Central memory CD8-positive, alpha-beta T cell (primary cell): ENCODE data around the gene ACTG1.

ENCODE experiments used
- ATAC-seq: fragments of 150-1000 bp; cut with Tn5 transposase; replicated peaks from 2 replicates; pipeline ENCODE4 v1.10.0; 2022; ENCODE audit warnings: mild to moderate bottlenecking, moderate FRiP score, moderate number of reproducible peaks; ENCODE audit not compliant: poor library complexity, severe bottlenecking; ENCODE audit errors: extremely low read depth
- DNase-seq, 2 donors: peaks; one replicate each; pipeline ENCODE4 v3.0.0; 2021; ENCODE audit warnings: low spot score in 2 of 2
- H3K27ac Mint-ChIP-seq: one replicate; pipeline ENCODE4 v1.8.0; 2022; ENCODE audit warnings: low read depth, mild to moderate bottlenecking, moderate library complexity, mixed read lengths
- H3K27me3 Mint-ChIP-seq: one replicate; pipeline ENCODE4 v1.8.0; 2022; ENCODE audit warnings: mixed read lengths
- H3K36me3 Mint-ChIP-seq: one replicate; pipeline ENCODE4 v1.8.0; 2022; ENCODE audit warnings: mild to moderate bottlenecking, moderate library complexity, mixed read lengths; ENCODE audit not compliant: insufficient read depth
- H3K4me1 Mint-ChIP-seq: one replicate; pipeline ENCODE4 v1.8.0; 2022; ENCODE audit warnings: mixed read lengths
- H3K4me3 Mint-ChIP-seq: one replicate; pipeline ENCODE4 v1.8.0; 2022; ENCODE audit warnings: mild to moderate bottlenecking, moderate library complexity, mixed read lengths
- H3K9me3 Mint-ChIP-seq: one replicate; pipeline ENCODE4 v1.8.0; 2022; ENCODE audit warnings: mixed read lengths

ACTG1 gene

DNA sequence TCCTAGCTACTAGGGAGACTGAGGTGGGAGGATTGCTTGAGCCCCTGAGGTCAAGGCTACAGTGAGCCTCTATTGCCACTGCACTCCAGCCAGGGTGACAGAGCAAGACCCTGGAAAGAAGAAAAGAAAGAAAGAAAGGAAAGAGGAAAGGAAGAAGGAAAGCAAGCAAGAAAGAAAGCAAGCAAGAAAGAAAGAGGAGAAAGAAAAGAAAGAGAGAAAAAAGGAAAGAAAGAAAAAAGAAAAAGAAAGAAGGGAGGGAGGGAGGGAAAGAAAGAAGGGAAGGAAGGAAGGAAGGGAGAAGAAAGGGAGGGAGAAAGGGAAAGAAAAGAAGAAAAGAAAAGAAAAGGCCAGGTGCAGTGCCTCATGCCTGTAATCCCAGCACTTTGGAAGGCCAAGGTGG, 9.0 kb downstream of the ACTG1 start:
- Mint-ChIP-seq H3K27me3 (no peaks in the 10 kb centered on the region), H3K4me3 (no peak overlapping the region), H3K27ac (no peak overlapping the region), H3K9me3 (no peaks in the 10 kb centered on the region), H3K4me1 (peaks cover 12% of the 10 kb centered on the region), H3K36me3 (peaks cover 4% of the 10 kb centered on the region)
- ATAC-seq (no peak), DNase-seq (no peak)

DNA sequence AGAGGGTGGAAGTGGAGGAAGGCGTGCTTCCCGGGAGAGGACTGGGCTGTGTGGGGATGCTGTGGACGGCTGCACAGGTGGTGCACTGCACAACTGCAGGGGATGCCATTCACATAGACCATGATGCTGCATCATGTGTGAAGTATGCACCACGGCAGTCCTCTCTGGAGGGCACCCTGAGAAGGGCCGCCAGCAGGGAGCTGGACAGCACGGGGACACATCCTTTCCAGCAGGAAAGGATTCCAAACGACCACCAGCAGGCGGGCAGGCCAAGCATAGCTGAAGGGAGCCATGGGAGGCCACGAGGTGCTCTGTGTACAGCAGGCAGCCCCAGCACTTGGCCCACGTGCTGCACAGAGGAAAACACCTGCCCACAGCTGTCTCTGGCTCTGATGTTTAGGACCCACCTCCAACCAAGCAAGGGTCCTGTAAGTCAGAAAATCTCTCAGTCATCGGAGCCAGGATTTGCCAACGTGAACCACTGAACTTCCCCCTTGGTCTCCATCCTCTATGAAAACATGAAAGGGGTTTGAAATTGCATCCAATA, 10.1 kb downstream of the ACTG1 start:
- Mint-ChIP-seq H3K36me3 (peaks cover under 1% of the 10 kb centered on the region), H3K4me3 (no peak overlapping the region), H3K4me1 (peaks cover 1% of the 10 kb centered on the region), H3K27me3 (no peaks in the 10 kb centered on the region), H3K27ac (no peak overlapping the region), H3K9me3 (no peaks in the 10 kb centered on the region)
- ATAC-seq = no peak
- DNase-seq = no peak

DNA sequence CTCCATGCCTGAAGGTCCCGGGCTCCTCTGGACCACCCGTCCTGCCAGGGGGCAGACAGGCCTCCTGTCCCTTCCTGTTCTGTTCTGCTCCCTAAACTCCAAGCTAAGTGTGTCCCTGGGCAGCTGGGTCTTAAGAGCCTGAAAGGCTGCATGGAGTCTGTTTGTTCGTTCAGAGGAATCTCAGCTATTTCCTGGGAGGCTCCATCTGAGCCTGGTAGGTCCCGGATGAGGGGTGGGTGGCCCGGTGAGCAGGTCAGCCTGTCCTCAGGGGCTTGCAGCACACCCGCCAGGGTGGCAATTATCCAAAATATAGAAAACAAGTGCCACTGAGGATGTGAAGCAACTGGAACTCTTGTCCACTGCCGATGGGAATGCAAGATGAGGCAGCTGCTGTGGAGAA, 12.6 kb downstream of the ACTG1 start:
- no peak for ATAC-seq
- DNase-seq = no peak
- Mint-ChIP-seq H3K27ac (no peak overlapping the region), H3K4me1 (no peaks in the 10 kb centered on the region), H3K36me3 (no peaks in the 10 kb centered on the region), H3K9me3 (no peaks in the 10 kb centered on the region), H3K27me3 (peaks cover 1% of the 10 kb centered on the region), H3K4me3 (no peak overlapping the region)

DNA sequence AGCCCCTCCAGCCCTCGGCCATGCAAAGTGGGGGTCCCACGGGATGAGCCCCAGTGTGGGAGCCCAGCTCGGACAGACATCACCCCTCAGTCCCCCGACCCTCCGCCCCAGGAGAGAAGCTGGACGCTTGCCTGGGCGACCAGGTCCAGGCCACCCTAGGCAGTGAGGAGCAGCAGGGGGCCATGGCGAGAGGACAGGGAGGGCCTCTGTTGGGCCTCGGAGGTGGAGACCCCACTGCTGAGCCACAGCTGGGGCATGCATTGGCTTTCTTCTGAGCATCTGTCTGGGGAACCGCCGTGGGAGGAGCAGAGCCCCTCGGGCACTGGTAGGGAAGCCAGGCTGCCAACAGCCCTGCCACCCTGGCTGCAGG, 13.0 kb downstream of the ACTG1 start:
- Mint-ChIP-seq H3K4me1 (no peaks in the 10 kb centered on the region), H3K9me3 (no peaks in the 10 kb centered on the region), H3K27ac (no peak overlapping the region), H3K27me3 (peaks cover 6% of the 10 kb centered on the region), H3K36me3 (no peaks in the 10 kb centered on the region), H3K4me3 (no peak overlapping the region)
- DNase-seq (no peak), ATAC-seq (no peak)

DNA sequence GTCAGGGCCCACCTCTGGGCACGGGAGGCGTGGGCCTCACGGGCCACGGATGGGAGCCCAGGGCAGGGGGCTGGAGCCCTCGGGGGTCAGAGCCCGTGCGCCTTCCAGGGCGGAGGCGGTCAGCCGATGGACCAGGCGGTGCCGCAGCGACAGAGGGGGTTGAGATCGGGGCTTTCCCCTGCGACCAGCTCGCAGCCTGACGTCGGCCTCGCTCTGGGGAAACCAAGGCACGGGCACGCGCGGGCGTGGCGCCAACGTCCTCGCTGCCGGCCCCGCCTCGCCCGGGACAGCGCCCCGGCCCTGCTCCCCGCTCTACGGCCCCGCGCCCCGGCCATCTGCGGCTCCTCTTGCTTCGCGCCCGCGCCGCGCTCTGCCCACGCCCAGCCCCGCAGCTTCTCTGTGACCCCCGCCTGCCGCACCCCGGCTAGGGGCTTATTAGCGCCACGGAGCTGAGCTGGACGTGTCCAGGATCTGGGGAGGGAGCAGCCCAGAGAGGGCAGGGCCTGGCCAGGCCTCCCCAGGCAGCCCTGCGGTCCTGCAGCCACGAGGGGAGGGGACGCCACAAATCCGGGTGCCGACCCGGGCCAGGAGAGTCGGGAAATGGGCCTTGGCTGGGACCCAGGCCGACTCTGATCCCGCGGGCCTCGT, 13.5 kb downstream of the ACTG1 start:
- ATAC-seq = no peak
- DNase-seq = no peak
- peaks cover 11% of the 10 kb centered on the region for H3K27me3 Mint-ChIP-seq

DNA sequence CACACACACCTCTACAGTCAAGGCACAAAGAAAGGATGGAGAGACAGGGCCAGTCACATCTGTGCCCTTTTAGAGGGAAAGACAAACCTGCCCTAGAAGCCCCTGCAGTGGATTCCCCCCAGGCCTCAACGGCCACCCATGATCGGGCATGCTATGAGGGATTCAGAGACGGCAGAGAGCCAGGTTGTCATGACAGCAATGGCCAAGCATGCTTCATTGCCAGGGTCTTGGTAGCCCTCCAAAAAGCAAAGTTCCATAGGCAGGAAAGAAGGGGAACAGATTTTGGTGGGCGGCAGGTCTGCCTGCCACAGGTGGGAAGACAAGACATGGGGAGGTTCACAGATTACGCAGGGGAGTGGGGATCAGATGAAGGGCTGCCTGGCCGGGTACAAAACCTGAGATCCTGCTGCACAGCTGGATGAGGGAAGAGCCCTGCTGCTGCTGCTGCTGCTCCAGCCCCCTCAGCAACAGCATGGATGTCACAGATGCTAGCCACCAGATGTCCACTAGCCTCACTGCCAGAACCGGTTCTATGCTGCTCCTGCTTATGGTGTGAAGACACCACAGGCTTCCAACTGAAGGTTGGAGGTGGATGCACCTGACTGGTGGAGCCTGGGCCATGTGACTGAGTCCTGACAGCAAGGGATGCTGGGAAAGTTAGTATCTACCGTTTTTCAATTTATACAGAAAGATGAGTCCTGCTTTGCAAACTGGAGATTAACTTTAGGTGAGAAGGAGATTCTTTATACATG, 17.8 kb downstream of the ACTG1 start:
- DNase-seq (no peak), ATAC-seq (no peak)
- no peaks in the 10 kb centered on the region for H3K9me3 Mint-ChIP-seq
- H3K4me1 Mint-ChIP-seq = no peaks in the 10 kb centered on the region
- H3K27ac Mint-ChIP-seq = no peak overlapping the region
- no peaks in the 10 kb centered on the region for H3K36me3 Mint-ChIP-seq
- peaks cover 45% of the 10 kb centered on the region for H3K27me3 Mint-ChIP-seq
- no peak overlapping the region for H3K4me3 Mint-ChIP-seq

More for the DNA sequence above, 13.5 kb downstream of the ACTG1 start:
- Mint-ChIP-seq H3K4me3 (no peak overlapping the region), H3K36me3 (no peaks in the 10 kb centered on the region), H3K9me3 (no peaks in the 10 kb centered on the region), H3K27ac (no peak overlapping the region), H3K4me1 (no peaks in the 10 kb centered on the region)

DNA sequence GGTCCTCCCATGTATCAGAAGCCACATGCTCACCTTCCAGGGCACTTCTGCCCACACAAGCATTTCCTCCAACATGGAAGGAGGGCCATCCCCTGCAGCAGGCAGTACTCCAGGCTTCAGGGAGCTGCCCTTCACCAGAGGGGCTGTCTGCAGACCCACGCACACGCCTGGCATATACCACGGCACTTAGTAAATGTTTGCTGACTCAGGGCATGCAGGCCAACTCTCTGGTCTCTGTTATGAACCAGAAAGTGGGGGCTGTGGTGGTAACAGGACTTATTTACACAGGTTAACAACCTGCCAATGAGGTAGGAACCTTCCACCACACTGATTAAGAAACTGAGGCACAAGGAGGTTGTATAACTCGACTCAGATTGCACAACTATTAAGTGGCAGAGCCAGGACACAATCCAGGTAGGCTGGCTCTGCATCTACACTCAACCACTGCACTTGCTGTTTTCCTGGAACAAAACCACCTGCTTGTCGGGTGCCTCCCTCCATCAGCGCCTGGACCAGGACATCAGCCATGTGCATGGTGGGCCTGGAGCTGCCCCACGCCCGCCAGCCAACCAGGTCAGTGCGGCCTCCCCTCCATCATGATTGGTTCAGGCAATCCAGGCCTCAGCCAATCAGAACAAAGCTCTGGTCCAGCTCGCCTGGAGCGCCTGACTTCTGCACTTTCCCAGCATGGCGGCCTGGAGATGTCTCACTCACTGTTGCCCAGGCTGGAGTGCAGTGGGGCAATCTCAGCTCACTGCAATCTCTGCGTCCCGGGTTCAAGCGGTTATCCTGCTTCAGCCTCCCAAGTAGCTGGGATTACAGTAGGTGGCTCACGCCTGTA, 19.2 kb downstream of the ACTG1 start:
- Mint-ChIP-seq H3K4me3 (no peak overlapping the region), H3K27me3 (peaks cover 53% of the 10 kb centered on the region), H3K9me3 (no peaks in the 10 kb centered on the region), H3K4me1 (no peaks in the 10 kb centered on the region), H3K36me3 (no peaks in the 10 kb centered on the region), H3K27ac (no peak overlapping the region)
- DNase-seq = no peak
- ATAC-seq = no peak

DNA sequence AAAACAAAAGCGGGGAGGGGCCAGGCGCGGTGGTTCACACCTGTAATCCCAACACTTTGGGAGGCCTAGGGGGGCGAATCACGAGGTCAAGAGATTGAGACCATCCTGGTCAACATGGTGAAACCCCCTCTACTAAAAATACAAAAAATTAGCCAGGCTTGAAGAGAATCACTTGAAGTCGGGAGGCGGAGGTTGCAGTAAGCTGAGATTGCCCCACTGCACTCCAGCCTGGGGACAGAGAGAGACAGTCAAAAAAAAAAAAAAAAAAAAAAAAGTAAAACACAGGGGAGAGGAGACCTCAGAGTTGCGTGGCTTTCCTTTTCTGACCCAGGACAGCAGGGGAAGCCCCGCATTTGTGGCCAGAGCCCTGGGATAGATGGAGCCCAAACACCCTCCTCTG, 19.9 kb downstream of the ACTG1 start:
- ATAC-seq (no peak), DNase-seq (no peak)
- Mint-ChIP-seq H3K4me3 (no peak overlapping the region), H3K27me3 (peaks cover 53% of the 10 kb centered on the region), H3K27ac (no peak overlapping the region), H3K4me1 (no peaks in the 10 kb centered on the region), H3K36me3 (no peaks in the 10 kb centered on the region), H3K9me3 (no peaks in the 10 kb centered on the region)

DNA sequence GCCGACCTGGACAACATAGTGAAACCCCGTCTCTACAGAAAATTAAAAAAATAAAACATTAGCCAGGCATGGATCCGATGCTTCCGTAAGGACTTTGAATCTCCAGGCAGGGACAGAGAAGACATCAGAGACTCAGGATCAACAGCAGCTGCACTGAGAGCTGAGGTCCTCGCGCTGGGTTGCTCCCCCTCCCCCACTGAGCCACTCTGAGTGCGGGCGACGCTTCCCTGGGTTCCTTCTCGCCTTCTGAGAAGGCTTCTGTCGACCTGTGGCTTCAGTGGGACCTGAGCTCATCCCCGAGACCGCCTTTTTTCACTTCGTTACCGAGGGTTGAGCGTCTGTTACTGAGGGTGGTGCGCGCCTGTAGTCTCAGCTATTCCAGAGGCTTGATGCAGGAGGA, 20.4 kb downstream of the ACTG1 start:
- DNase-seq (no peak), ATAC-seq (no peak)
- peaks cover 53% of the 10 kb centered on the region for H3K27me3 Mint-ChIP-seq
- H3K4me1 Mint-ChIP-seq = no peaks in the 10 kb centered on the region
- H3K36me3 Mint-ChIP-seq = no peaks in the 10 kb centered on the region
- no peaks in the 10 kb centered on the region for H3K9me3 Mint-ChIP-seq
- no peak overlapping the region for H3K4me3 Mint-ChIP-seq
- H3K27ac Mint-ChIP-seq = no peak overlapping the region

DNA sequence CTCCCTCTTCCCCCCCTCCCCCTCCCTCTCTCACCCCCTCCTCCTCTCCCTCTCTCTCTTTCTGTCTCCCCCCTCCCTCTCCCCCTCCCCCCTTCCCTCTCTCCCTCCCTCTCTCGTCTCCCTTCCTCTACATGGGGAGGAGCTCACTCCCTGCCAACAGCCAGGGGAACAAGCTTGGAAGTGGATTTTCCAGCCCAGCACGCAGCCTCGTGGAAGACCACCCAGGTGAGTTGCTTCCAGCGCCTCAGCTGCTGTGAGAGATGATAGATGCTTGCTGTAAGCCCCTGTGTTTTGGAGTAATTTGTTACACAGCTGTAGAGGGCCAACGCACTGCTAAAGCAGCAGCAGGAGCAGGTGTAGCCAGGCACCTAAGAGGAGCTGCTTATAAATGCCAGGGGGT, 20.8 kb downstream of the ACTG1 start:
- no peak for ATAC-seq
- Mint-ChIP-seq H3K27ac (no peak overlapping the region), H3K27me3 (peaks cover 53% of the 10 kb centered on the region), H3K4me1 (no peaks in the 10 kb centered on the region), H3K4me3 (no peak overlapping the region), H3K36me3 (no peaks in the 10 kb centered on the region), H3K9me3 (no peaks in the 10 kb centered on the region)
- DNase-seq = no peak

DNA sequence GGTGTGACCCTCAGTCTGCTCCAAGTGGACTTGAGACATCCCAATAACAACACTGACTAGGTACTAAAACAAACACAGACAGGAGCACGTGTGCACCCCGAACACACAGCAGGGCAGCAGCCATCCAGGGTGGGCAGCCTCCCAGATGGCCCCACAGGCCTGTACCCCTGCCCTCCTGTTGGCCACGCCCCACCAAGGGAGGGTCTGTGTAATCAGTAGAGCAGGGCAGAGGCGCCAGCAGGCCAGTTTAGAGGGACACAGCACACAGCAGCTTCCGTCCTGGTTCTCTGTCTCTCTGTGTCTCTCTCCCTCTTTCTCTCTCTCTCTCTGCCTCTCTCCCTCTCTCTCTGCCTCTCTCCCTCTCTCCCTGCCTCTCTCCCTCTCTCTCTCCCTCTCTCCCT, 21.4 kb downstream of the ACTG1 start:
- H3K9me3 Mint-ChIP-seq = no peaks in the 10 kb centered on the region
- no peak overlapping the region for H3K27ac Mint-ChIP-seq
- no peaks in the 10 kb centered on the region for H3K36me3 Mint-ChIP-seq
- ATAC-seq (no peak), DNase-seq (no peak)
- H3K4me1 Mint-ChIP-seq = no peaks in the 10 kb centered on the region
- H3K4me3 Mint-ChIP-seq = no peak overlapping the region
- peaks cover 57% of the 10 kb centered on the region for H3K27me3 Mint-ChIP-seq

DNA sequence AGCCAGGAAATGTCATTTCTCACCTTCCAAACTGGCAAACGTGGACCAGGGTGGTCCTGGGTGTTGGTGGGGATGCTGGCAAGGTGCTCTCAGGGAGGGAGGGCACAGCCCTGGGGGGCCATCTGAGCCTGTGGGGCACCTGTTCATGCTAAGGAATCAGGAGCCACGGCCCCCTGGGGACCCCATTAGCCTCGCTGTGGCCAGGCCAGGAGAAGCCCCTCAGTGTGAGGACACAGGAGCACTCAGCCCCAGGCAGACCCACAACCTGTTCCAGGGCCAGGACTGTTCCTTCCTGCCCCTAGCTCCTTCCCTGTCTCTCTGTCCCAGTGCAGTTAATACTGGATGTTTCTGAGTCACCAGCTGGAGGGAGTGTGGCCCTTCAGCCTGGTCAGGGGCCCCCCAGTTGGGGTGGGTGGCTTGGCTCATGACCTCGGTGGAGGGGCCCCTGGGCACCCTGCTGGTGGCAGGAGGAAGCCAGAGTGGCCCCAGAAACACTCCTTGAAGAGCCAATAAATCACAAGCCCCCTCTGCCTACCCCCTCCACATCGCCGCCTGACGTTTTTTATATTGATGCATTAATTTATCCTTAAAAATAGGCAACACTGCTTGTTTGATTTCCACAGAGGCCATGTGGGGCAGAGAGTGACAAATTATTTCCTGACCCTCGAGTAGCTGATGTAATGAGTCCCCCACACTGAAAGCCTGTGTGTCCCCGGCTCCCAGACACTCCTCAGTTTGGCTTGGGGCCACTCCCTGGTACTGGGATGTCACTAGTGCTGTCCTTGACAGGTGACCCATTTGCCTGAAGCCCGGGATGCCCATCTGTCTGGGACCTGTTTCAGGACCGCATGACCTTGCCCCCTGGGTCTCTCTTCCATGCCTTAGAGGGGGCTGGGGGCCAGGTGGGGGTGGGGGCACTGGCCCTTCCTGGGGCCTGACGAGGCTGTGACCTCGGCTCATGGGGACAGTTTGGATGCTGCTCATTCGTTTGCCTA, 22.3 kb downstream of the ACTG1 start:
- DNase-seq (no peak), ATAC-seq (no peak)
- H3K4me3 Mint-ChIP-seq = peak overlapping the region; percentile 44
- H3K27ac Mint-ChIP-seq = no peak overlapping the region
- H3K27me3 Mint-ChIP-seq = peaks cover 62% of the 10 kb centered on the region
- no peaks in the 10 kb centered on the region for H3K9me3 Mint-ChIP-seq
- no peaks in the 10 kb centered on the region for H3K4me1 Mint-ChIP-seq
- H3K36me3 Mint-ChIP-seq = no peaks in the 10 kb centered on the region
